ENCODE measurements around the gene ASB3. TPM values are rescaled to one million over a fixed set of nuclear protein-coding genes. Genes with fewer than 3 reads are reported as not detected.

Gene ASB3
- total RNA-seq, 4 donors from 2014 or later, result 10.0 to 15.0 (median 13.2) TPM

- H3K27ac ChIP-seq (replicated peaks in 1 of 4), result no peak overlapping the region
- DNase-seq (ENCODE audit: extremely low spot score), result no peak
- H3K4me3 ChIP-seq, result no peak overlapping the region
- no peaks in the 10 kb centered on the region for H3K9me3 ChIP-seq
- no peaks in the 10 kb centered on the region for H3K27me3 ChIP-seq
- H3K36me3 ChIP-seq, result peaks cover 4 to 18% (median 8%) of the 10 kb centered on the region in 4 donors
- H3K4me1 ChIP-seq, result peaks cover 0 to 11% (median 0%) of the 10 kb centered on the region in 4 donors
- TF ChIP-seq CTCF (IDR thresholded peaks at IDR 0.05), result no peak
- no peak for TF ChIP-seq POLR2A (IDR thresholded peaks at IDR 0.05; ENCODE audit: low read depth)
- TF ChIP-seq EP300 (IDR thresholded peaks at IDR 0.05), result no peak
- no peak for TF ChIP-seq POLR2AphosphoS5 (IDR thresholded peaks at IDR 0.05)
- 74% methylated on average over 4 of the region's 4 CpGs for WGBS
- intact Hi-C loops (cut with DNase I), result no loop called here
Measured at GRCh38 chr2:53750041-53750768, 36.5 kb downstream of the ASB3 start.

GRCh38 chr2:53744395-53745065 lies 42.2 kb downstream of the ASB3 start:
- H3K4me3 ChIP-seq, result no peak overlapping the region
- no peaks in the 10 kb centered on the region for H3K27me3 ChIP-seq
- DNase-seq (ENCODE audit: extremely low spot score), result no peak
- peaks cover 4 to 15% (median 8%) of the 10 kb centered on the region in 4 donors for H3K36me3 ChIP-seq
- H3K9me3 ChIP-seq, result no peaks in the 10 kb centered on the region
- H3K27ac ChIP-seq (replicated peaks in 1 of 4), result no peak overlapping the region
- intact Hi-C loops (cut with DNase I), result no loop called here
- WGBS, result 80% methylated on average over 2 of the region's 2 CpGs
- no peak for TF ChIP-seq POLR2AphosphoS5 (IDR thresholded peaks at IDR 0.05)
- TF ChIP-seq EP300 (IDR thresholded peaks at IDR 0.05), result no peak
- TF ChIP-seq CTCF (IDR thresholded peaks at IDR 0.05), result no peak
- TF ChIP-seq POLR2A (IDR thresholded peaks at IDR 0.05; ENCODE audit: low read depth), result no peak
- peaks cover 0 to 8% (median 0%) of the 10 kb centered on the region in 4 donors for H3K4me1 ChIP-seq

- Histone ChIP-seq H3K4me3 (no peak overlapping the region), H3K27me3 (no peaks in the 10 kb centered on the region), H3K4me1 (peaks cover 0 to 8% (median 0%) of the 10 kb centered on the region in 4 donors), H3K9me3 (no peaks in the 10 kb centered on the region), H3K27ac (replicated peaks in 1 of 4) (no peak overlapping the region), H3K36me3 (no peaks in the 10 kb centered on the region)
- intact Hi-C loops (cut with DNase I), result no loop called here
- DNase-seq (ENCODE audit: extremely low spot score), result no peak
- TF ChIP-seq EP300 (IDR thresholded peaks at IDR 0.05), result no peak
- peak; percentile 28 to 33 (median 28) for TF ChIP-seq CTCF (IDR thresholded peaks at IDR 0.05)
- no peak for TF ChIP-seq POLR2A (IDR thresholded peaks at IDR 0.05; ENCODE audit: low read depth)
- no peak for TF ChIP-seq POLR2AphosphoS5 (IDR thresholded peaks at IDR 0.05)
Measured at GRCh38 chr2:53740170-53740569, 46.6 kb downstream of the ASB3 start.

- no peak for DNase-seq (ENCODE audit: extremely low spot score)
- Histone ChIP-seq H3K4me1 (no peaks in the 10 kb centered on the region), H3K27ac (replicated peaks in 1 of 4) (no peak overlapping the region), H3K27me3 (no peaks in the 10 kb centered on the region), H3K36me3 (peaks cover 0 to 1% (median under 1%) of the 10 kb centered on the region in 4 donors), H3K9me3 (no peaks in the 10 kb centered on the region), H3K4me3 (no peak overlapping the region)
- TF ChIP-seq EP300 (IDR thresholded peaks at IDR 0.05) (no peak), CTCF (IDR thresholded peaks at IDR 0.05) (no peak), POLR2AphosphoS5 (IDR thresholded peaks at IDR 0.05) (no peak), POLR2A (IDR thresholded peaks at IDR 0.05; ENCODE audit: low read depth) (no peak)
- 88% methylated on average over 1 of the region's 1 CpG for WGBS
- intact Hi-C loops (cut with DNase I), result no loop called here
Measured at GRCh38 chr2:53739032-53739431, 47.7 kb downstream of the ASB3 start.
